NCI-H2227 treated with DMSO at 0.1 percent for 48 hours (cell line): ENCODE results near the gene FOXP1.

ENCODE experiments used
- DNase-seq: peaks from one replicate; lab custom pipeline; 2025; lab: John Stamatoyannopoulos, UW

The FOXP1 gene

GRCh38 chr3:71372241-71372768 lies 211.2 kb downstream of the FOXP1 start:
- DNase-seq = no peak

GRCh38 chr3:71371282-71371681 lies 212.2 kb downstream of the FOXP1 start:
- no peak for DNase-seq

GRCh38 chr3:71370467-71370866 lies 213.1 kb downstream of the FOXP1 start:
- no peak for DNase-seq

- no peak for DNase-seq
Observed at GRCh38 chr3:71369701-71370391, 213.7 kb downstream of the FOXP1 start.

GRCh38 chr3:71366988-71367604 lies 216.4 kb downstream of the FOXP1 start:
- no peak for DNase-seq

- no peak for DNase-seq
Observed at GRCh38 chr3:71361334-71361890, 222.1 kb downstream of the FOXP1 start.

GRCh38 chr3:71360764-71361163 lies 222.8 kb downstream of the FOXP1 start:
- no peak for DNase-seq

GRCh38 chr3:71360180-71360579 lies 223.3 kb downstream of the FOXP1 start:
- no peak for DNase-seq

GRCh38 chr3:71358243-71358642 lies 225.3 kb downstream of the FOXP1 start:
- no peak for DNase-seq

GRCh38 chr3:71356265-71356664 lies 227.3 kb downstream of the FOXP1 start:
- DNase-seq = no peak

GRCh38 chr3:71355862-71356261 lies 227.7 kb downstream of the FOXP1 start:
- DNase-seq = no peak

GRCh38 chr3:71355037-71355436 lies 228.5 kb downstream of the FOXP1 start:
- DNase-seq = no peak

- no peak for DNase-seq
Observed at GRCh38 chr3:71351403-71352149, 232.0 kb downstream of the FOXP1 start.

GRCh38 chr3:71350998-71351397 lies 232.5 kb downstream of the FOXP1 start:
- DNase-seq = no peak

GRCh38 chr3:71348831-71349230 lies 234.7 kb downstream of the FOXP1 start:
- DNase-seq = no peak

GRCh38 chr3:71348001-71348632 lies 235.4 kb downstream of the FOXP1 start:
- no peak for DNase-seq

- DNase-seq = no peak
Observed at GRCh38 chr3:71346061-71346460, 237.5 kb downstream of the FOXP1 start.

GRCh38 chr3:71345429-71346040 lies 238.0 kb downstream of the FOXP1 start:
- no peak for DNase-seq

GRCh38 chr3:71341721-71342120 lies 241.8 kb downstream of the FOXP1 start:
- DNase-seq = no peak

- DNase-seq = no peak
Observed at GRCh38 chr3:71339049-71339448, 244.5 kb downstream of the FOXP1 start.

GRCh38 chr3:71332813-71333212 lies 250.7 kb downstream of the FOXP1 start:
- no peak for DNase-seq

- no peak for DNase-seq
Observed at GRCh38 chr3:71330909-71331308, 252.6 kb downstream of the FOXP1 start.
